IPS DF 19.7 (cell line): Measurements from ENCODE around the gene SP4.

Source experiments
- DNase-seq: peaks from one replicate; pipeline ENCODE4 v3.0.0-alpha.2; 2013; ENCODE audit warnings: low read depth, low spot score

SP4 gene

DNA sequence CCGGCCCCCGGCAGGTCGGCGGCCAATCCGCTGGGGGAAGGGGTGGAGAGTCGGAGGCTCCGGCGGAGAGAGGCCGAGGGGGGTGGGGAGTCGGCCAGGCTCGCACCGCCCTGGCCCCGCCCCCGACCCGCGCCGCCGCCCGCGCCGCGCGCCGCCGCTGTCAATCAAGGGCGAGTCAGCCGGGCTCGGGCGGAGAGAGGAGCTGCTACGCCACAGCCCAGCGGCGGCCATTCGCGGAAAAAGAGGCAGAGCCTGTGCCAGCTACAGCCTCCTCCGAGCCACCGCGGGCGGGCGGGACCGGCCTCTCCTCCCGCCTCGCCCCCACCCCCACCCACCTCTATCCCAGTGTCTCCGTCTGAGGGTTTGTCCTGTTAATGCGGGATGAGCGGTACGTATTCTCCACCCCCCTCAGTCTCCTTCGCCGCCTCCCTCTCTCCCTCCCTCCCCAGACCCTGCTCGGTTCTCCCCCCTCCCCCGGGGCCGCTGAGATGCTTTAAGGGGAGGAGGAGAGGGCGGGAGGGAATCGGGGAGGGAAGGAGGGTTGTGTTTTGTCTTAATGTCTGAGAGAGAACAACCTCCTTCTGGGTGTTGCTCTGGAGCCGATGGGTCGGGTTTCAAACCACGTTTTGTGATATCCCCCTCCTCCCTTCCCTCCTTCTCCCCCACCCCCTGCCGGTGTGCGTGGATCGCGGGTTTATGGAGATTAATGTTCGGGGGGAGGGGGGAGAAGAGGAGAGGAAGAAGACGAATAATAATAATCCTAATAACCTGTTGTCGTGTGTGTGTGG lies at the start of gene SP4:
TSS of gene SP4 (plus strand) at position 213 of the 788 bp plus-strand sequence. CDS start at position 382, 169 bp downstream.
- peak; percentile 80 for DNase-seq

DNA sequence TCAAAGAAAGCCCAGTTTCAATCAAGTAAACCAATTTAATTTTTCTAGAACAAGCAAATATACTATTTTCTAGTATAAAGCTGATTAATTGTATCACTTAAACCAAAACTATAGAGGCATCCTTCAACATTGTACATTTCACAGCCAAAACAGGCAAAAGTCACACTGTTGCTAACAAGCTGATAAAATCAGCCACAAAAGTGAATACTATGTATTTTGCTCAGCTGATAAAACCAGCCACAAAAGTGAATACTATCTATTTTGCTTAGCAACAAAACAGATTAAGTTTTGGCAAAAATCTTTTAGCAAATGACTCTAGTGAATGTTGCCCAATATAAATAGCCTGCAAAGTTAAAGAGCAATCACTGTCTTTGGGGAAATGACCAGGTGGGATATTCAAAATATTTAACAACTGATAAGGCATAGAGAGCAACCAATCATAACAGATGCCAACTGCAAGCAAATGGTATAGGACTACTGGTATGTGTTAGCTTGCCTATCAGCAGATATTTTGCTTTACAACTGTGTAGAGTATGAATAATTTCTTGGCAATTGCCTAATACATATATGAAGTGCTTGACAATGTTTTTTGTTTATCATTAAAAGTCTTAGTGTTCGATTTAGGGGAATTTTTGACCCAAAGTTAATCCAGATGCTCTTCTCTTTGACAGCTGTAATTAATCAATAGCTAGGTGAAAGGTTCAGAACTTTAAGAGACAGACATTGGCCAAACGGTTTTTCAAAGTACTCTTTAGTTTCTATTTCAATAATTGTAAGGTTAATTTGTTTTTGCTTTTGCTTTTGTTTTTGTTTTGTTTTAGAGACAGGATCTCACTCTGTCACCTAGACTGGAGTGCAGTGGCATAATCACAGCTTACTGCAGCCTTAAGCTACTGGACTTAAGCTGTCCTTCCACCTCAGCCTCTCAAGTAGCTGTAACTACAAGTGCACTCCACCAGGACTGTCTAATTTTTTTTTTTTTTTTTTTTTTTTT lies 44.4 kb upstream of the SP4 start:
- DNase-seq: no peak

DNA sequence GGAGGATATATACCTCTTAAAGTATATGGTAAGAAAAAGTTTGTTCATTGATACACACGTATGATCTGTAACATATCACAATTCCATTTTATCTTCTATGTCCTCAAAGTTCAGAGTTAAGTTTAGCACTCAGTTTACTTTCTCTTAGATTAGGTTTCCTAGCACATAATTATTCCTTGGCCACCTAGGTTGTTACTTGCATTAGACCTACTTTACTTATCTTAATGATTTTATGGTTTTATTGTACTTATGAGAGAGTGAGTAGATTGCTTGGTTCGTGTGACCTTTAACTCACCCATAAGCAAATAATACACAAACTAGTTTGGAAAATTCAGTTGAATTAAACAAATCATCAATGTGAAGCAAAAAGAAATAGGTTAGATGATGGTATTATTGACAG lies 33.9 kb upstream of the SP4 start:
- no peak for DNase-seq

DNA sequence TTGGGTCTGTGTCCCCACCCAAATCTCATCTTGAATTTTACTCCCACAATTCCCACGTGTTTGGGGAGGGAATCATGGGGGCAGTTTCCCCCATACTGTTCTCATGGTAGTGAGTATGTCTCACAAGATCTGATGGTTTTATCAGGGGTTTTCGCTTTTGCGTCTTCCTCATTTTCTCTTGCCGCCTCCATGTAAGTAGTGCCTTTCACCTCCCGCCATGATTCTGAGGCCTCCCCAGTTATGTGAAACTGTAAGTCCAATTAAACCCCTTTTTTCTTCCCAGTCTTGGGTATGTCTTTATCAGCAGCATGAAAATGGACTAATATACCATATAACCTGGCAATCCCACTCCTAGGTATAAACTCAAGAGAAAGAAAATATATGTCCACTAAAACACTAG lies 25.9 kb upstream of the SP4 start:
- DNase-seq: no peak

DNA sequence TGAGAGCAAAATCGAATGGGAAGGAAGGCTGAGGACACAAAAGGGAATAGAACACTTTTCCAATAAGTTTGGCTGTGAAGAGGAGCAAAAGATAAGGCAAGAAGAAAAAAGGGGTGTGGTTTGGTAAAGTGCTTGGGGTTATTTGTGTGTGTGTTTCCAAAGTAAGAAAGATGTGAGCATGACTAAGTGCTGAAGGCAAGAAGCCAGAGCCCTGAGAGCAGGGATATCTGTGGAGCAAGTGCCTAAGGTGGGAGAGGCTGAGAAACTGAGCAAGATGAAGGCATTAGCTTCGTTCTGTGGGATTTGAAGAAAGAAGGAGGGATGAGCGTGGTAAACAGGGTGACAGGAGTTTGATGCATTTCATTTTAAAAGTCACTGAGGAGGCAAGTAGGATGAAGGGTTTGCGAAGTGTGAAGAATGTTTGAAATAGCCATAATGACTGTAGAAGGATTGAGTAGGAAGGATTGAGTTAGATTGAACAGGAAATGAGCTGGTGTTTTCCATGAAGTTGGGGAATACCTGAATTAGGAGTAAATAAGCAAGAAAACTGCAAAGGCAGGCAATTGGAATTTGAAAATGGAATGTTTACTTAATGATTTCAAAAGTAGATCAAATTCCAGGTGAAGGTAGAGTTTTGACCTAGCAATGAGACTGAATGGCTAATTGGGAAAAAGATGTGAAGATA lies 19.9 kb upstream of the SP4 start:
- no peak for DNase-seq

DNA sequence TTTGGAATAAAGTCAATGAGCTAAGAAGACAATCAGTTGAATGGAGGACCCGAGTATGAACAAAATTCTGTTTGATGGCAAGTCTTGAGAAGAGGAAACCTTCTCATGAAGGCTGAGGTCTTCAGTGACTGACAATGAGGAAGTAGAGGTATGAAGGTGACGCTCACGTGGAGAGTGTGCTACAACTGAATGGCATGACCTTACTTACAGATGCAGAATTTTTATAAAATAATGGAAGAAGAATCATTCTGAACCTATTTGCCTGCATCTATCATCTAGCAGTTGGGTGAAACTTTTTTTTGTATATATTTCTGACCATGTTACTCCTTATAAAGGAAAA lies 19.4 kb upstream of the SP4 start:
- no peak for DNase-seq

DNA sequence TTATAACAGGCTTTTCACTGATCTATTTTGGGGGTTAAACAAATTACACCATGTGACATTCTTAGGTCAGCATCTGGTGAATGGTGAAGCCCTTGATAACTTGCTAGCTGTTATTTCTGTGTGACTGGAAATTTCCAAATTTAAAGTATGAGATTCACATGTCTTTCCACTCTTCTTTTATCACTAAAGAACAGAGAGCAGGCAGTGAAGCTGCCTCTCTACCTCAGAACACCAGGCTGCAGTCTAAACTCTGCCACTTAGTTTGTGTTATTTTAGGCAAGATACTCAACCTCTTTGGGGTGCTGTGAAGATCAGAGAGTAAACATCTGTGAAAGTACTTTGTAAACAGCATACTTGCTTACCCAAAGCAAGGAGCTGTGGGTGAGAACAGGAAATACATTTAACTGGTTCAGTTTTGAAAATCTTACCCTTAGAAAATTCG lies 15.5 kb upstream of the SP4 start:
- no peak for DNase-seq

DNA sequence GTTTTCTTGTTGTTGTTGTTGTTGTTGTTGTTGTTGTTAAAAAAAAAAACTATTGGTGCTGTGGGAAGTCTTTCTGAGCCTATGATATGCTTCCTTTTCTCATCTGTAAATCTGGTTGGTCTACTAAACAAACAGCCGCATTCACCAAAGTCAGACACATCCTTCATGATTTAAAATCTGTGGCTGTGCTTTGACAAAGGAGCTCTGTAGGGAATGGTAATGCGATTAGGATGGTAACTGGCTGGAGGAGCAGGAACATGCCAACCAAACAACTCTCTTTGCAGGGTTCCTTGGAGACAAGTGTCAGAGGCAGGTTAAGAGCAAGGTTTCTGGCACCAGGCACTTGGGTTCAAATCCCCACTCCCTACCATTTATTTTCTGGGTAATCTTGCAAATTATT lies 14.9 kb upstream of the SP4 start:
- DNase-seq: no peak

DNA sequence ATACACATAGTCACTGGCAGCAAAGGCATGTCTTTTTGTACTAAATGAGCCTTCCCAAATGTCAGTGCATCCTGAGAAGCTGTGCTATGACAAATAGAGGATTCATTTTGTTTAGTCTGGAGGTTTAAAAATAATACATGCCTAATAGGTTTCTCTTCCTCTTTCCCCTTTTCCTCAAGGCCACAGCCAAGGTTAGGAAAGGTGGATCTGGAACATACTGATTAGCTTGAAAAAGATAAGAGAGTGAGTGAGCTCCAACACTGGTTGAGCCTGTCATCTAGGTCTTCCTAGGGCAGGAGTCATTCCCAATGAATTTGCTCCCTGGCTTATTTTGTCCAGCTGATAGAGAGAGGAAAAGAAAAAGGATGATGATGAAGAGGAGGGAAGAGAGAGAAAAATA lies 14.4 kb upstream of the SP4 start:
- DNase-seq: no peak

DNA sequence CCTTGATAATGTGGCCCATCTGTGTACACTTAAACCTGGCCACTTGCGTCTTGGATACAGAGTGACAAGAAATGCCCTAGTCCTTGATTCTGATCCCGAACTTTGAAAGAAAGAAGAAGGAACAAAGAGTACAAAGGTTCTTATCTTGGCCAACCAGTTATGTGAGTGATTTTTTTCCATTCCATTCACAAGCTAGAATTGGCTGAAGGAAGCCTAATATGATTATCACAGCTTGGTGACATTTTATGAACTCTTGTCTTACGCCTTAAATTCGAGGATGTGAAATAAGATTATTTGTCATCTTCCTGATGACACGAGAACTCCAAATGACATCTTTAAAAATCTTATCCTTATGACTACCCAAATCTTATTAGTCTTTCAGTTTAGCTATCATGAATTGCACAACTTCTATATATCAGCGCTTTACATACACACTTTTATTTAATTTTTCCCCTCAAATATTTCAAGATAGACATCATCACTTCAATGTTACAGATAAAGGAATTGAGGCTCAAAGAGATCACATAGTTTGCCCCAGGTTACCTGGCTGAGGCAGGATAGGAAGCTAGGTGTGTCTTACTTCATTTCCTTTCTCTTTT lies 13.0 kb upstream of the SP4 start:
- DNase-seq: no peak

DNA sequence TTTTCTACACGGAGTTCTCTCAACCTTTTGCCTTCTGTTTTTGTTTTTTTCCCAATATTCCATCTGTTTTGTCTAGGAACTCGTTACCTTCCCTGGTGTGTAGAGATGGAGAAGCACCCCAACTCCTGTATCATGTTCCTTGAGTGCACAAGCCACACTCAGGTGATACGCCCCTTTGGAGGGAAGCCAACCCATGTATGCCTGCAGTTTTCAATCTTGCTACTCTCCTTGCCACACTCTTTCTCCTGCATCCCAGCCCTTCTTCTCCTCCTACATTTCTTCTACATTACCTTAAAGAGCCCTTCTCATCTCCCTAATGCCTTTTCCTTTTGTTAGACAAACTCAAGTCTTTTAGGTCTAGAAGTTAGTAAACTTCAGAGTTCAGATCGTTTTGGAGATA lies 10.2 kb upstream of the SP4 start:
- no peak for DNase-seq

DNA sequence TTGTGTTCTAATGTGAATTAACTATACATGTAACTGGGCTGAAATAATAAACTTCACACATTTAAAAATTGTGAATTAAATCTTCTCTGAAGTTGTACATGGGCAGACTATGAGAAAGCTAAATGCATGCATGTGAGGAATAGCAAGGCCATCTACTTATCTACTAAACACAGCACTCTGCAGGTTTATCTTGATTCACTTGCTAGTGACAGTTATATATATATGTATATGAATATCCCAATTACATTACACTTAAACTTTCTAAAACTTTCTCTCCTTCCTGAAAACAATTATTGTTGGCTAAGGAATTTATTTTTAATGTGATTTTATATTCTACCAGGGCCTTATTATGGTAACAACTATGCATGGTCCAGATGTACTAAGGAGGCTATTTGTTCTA lies 5.1 kb upstream of the SP4 start:
- DNase-seq: no peak

DNA sequence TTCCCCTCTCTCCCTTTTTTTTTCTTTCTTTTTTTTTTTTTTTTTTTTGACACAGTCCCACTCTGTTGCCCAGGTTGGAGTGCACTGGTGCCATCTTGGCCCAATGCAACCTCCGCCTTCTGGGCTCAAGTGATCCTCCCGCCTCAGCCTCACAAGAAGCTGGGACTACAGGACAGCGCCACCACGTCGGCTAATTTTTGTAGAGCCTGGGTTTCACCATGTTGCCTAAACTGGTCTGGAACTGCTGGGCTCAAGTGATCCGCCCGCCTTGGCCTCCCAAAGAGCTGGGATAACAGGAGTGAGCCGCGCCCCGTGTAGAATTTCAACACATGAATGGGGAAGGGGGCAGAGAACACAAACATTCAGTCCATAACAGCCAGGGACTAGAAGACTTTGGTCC lies 2.6 kb upstream of the SP4 start:
- DNase-seq: no peak

DNA sequence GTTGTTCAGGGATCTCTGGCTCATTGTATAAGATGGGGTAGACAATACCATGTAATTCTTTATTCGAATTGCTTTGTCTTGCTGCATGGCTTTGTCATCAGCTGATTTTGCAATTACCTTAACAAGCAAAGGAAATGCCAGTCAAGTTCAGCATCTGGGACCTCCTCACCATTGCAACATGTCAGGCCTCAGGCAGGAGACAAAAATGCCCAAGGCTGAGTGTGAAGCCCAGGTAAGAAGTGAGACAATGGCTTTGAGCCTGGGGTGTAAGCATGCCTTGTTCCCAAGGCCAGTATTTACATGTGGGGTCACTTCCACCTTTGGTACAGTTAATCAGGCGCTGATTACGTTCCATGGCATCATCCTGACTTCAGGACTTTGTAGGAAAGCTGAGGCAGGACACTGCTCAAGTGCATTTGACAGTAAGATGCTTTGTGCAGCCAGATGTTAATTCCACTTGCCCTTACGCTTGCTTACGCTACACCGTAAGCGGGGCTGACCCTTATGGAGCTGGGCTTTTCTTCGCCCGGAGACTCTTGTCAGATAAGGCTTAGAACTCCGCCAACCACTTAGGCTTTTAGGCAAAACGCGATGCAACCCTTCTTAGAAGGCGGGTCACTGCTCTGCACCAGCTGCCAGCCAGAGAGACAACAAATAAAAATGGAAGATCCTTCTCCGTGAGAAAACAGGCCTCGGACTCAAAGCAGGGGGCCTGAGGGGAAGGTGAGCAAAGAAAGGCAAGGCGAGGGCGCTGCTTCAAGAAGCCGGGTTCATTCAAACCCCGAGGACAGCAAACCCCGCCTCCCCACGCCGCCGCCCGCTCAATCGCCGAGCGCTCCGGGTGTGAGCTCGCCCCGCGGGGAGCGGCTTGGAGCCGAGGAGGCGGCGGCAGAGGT lies 1.3 kb upstream of the SP4 start:
- DNase-seq: no peak

DNA sequence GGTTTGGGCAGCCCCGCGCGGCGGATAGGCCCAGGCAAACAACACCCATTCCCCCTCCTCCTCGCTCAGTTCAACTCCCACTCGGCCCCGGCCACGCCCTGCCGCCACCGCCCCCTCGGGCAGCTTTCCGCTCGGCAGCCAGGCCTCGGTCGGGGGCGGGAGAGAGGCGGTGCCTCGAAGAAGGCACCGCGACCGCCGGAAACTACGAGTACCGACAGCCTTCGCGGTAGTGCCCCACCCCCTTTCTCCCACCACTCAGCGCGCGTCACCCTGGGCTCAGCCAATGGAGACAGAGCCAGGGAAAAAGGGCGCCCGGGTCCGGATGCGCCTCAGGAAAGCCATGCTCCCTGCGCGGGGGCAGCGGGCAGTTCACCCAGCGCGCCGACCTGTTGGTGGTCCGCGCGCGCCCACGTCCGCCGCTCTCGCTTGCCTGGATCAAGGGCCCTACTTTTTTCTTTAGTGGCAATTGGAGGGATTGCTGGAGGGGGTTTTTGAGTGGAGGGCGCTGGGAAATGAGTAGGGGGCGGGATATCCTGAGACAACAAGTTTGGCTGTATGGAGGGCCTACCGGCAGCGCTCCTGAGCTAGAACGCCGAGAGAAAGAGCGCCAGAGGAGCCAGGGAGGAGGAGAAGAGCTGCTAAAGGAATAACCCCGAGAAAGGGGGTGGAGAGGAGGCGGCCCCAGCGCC lies 557 bp upstream of the SP4 start:
- DNase-seq: peak; percentile 89

DNA sequence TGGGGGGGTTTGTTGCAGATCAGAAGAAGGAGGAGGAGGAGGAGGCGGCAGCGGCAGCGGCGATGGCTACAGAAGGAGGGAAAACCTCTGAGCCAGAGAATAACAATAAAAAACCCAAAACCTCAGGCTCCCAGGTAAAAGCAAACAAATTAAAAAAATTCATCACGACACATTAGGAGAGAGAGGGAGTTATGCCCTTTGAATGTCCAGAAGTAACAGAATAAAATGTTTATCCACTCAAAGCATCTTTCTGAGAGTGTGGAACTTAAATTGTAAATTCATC lies 717 bp downstream of the SP4 start:
- no peak for DNase-seq

DNA sequence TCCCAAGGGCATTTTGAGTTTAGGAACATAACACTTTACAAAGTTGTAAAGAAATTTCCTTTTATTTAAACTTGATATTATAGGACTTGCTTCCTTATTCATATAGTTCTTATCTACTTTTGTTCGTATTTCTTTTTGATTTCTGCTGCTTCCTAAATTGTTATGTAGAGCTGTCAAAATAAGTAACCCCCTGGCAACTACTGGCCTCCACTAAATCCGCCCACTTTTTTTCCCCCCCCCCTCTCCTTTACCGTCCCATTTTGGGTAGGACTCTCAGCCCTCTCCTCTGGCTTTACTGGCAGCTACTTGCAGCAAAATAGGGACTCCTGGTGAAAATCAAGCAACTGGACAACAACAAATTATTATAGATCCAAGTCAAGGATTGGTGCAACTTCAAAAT lies 1.1 kb downstream of the SP4 start:
- DNase-seq: no peak

DNA sequence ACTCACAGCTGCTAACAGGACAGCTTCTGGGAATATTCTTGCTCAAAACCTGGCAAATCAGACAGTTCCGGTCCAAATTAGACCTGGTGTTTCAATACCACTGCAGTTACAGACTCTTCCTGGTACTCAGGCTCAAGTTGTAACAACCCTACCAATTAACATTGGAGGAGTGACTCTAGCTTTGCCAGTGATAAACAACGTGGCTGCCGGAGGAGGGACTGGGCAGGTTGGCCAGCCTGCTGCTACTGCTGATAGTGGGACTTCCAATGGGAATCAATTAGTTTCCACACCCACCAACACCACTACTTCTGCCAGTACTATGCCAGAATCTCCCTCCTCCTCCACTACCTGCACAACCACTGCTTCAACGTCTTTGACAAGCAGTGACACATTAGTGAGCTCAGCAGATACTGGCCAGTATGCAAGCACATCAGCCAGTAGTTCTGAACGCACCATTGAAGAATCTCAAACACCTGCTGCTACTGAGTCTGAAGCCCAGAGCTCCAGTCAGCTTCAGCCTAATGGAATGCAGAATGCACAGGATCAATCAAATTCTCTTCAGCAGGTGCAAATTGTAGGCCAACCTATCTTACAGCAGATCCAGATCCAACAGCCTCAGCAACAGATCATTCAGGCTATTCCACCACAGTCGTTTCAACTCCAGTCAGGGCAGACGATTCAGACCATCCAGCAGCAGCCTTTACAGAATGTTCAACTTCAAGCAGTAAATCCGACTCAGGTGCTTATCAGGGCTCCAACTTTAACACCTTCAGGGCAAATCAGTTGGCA lies 2.1 kb downstream of the SP4 start:
- DNase-seq: no peak

DNA sequence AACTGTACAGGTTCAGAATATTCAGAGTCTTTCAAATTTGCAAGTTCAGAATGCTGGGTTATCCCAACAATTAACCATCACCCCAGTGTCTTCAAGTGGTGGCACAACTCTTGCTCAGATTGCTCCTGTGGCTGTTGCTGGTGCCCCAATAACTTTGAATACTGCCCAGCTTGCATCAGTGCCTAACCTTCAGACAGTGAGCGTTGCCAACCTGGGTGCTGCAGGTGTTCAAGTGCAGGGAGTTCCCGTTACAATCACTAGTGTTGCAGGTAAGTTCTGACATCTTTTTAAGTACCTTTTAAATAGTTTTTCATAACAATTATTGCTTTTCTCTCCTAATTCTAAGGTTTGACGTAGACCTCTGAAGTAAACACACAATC lies 2.7 kb downstream of the SP4 start:
- no peak for DNase-seq
